ENCODE results near the gene PPFIBP2.

DNA sequence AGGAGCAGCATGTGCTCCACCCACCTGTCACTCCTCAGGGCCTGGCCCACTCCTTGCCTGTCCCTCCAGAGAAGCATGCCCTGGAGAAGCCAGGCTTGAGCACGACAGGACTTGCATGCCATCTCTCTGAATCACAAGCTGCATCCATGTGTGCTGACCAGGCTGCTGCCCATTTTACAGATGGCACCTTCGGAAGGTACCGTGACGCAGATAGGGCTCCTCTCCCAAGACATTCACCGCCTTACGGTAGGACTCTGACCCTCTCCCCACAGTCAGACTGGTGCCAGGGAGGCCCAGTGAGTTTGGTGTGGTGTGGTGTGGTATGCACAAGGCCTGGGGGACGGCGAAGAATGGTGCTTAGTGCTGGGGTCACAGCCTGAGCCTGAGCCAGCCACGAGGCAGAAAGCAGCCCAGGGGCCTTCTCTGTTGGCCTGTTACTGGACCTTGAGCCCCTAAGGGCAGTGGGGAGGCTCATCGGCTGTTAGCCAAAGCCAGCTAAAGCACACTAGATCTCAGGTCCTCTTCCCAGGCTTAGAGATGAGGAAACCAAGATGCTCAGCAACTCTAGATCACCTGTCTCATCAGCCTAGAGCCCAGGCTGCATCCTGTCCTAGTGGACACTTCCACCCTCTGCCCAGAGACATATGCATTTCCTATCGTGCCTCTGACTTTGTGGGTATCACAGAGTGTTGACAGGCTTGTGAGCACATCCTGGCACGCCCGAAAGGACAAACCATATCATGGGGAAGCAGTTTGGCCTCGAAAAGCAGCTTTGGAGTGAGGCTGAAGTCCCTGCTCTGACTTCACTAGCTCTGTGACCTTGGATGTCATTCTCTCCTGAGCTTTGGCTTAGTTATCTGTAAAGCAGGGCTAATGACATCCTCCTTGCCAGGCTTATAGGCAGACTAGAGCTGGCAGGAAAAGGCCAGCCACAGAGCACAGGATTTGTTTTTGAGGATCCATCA, 141.7 kb downstream of the PPFIBP2 start:
- TF ChIP-seq, protein P1, sequence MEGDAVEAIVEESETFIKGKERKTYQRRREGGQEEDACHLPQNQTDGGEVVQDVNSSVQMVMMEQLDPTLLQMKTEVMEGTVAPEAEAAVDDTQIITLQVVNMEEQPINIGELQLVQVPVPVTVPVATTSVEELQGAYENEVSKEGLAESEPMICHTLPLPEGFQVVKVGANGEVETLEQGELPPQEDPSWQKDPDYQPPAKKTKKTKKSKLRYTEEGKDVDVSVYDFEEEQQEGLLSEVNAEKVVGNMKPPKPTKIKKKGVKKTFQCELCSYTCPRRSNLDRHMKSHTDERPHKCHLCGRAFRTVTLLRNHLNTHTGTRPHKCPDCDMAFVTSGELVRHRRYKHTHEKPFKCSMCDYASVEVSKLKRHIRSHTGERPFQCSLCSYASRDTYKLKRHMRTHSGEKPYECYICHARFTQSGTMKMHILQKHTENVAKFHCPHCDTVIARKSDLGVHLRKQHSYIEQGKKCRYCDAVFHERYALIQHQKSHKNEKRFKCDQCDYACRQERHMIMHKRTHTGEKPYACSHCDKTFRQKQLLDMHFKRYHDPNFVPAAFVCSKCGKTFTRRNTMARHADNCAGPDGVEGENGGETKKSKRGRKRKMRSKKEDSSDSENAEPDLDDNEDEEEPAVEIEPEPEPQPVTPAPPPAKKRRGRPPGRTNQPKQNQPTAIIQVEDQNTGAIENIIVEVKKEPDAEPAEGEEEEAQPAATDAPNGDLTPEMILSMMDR (conservative IDR thresholded peaks at IDR 0.05; ENCODE audit: low read depth, low read length) = no peak
- no peak for TF ChIP-seq EZH2 (IDR thresholded peaks at IDR 0.05; ENCODE audit: borderline replicate concordance, low read depth, low read length, poor library complexity, severe bottlenecking)
